ENCODE results near the gene TMEFF2. TPM values are rescaled to one million over a fixed set of nuclear protein-coding genes. Genes with fewer than 3 reads are reported as not detected.
"Not testable (repeated sequence)": the region's sequence is repeated elsewhere in the genome, so short reads cannot be mapped to it uniquely, and the experiment has no call there.

TMEFF2 gene
- total RNA-seq, 2 donors from 2014 or later: 0.21 TPM; not detected in 1

DNA sequence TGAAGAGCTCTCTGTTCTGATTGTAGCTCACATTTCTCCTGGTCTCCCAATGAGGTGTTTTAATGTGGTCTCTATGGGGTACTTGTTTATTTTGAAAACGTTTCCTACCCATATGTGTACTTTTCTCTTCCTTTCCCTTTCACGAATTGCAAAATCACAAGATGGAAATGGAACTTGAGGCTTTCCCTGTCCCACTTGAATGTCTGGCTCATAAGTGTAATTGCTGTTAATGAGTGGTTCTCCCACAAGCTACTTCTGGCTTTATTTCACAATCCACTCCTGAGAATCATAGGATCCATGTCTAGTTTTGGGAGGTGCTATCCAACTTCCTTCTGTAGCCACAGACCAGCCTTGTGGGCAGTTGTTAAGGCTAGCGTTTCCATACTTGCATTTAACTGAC is 266.7 kb downstream of the TMEFF2 start:
- no peaks in the 10 kb centered on the region for H3K36me3 ChIP-seq
- DNase-seq (ENCODE audit: low spot score): no peak
- peaks cover 2 to 15% of the 10 kb centered on the region in 2 donors for H3K4me1 ChIP-seq (ENCODE audit: control insufficient read depth in 1 of 2, low read depth in 2 of 2)
- no peaks in the 10 kb centered on the region for H3K27me3 ChIP-seq (replicated peaks; ENCODE audit: insufficient read depth)
- no peak for ATAC-seq (ENCODE audit: insufficient number of reproducible peaks, low FRiP score, low read depth)
- H3K27ac ChIP-seq: no peak overlapping the region
- H3K4me3 ChIP-seq: no peak overlapping the region
- TF ChIP-seq, protein P1, sequence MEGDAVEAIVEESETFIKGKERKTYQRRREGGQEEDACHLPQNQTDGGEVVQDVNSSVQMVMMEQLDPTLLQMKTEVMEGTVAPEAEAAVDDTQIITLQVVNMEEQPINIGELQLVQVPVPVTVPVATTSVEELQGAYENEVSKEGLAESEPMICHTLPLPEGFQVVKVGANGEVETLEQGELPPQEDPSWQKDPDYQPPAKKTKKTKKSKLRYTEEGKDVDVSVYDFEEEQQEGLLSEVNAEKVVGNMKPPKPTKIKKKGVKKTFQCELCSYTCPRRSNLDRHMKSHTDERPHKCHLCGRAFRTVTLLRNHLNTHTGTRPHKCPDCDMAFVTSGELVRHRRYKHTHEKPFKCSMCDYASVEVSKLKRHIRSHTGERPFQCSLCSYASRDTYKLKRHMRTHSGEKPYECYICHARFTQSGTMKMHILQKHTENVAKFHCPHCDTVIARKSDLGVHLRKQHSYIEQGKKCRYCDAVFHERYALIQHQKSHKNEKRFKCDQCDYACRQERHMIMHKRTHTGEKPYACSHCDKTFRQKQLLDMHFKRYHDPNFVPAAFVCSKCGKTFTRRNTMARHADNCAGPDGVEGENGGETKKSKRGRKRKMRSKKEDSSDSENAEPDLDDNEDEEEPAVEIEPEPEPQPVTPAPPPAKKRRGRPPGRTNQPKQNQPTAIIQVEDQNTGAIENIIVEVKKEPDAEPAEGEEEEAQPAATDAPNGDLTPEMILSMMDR (IDR thresholded peaks at IDR 0.05): no peak
- H3K9me3 ChIP-seq: no peaks in the 10 kb centered on the region

DNA sequence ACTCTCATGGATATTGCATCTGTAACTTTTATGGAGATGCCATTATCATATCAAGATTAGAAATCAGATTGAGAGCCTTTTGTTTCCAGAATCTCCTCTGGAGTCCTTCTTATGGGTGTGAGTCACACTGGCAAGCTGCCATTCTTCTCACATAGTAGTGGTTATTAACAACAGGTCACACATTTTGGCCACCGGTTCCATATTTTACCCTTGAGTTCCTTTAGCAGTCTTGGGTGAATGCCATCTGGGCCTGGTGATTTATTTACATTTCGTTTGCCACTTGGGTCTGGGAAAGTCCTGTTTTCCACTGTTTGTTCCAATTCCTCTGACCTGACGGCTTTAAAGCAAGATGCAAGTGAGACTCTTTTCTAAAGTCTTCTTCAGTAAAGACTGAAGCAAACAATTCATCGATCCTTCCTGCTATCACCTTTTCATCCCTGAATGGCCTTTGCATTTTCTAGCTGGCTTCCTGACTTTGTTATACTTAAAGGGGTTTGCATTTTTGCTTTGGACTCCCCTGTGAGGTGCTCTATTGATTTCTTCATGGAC is 267.3 kb downstream of the TMEFF2 start:
- no peaks in the 10 kb centered on the region for H3K9me3 ChIP-seq
- no peak overlapping the region for H3K27ac ChIP-seq
- H3K4me1 ChIP-seq (ENCODE audit: control insufficient read depth in 1 of 2, low read depth in 2 of 2): peaks cover 2 to 15% of the 10 kb centered on the region in 2 donors
- peak; percentile 80 for DNase-seq (ENCODE audit: low spot score)
- no peak overlapping the region for H3K4me3 ChIP-seq
- TF ChIP-seq, protein P1 (IDR thresholded peaks at IDR 0.05): no peak
- no peaks in the 10 kb centered on the region for H3K36me3 ChIP-seq
- ATAC-seq (ENCODE audit: insufficient number of reproducible peaks, low FRiP score, low read depth): no peak
- H3K27me3 ChIP-seq (replicated peaks; ENCODE audit: insufficient read depth): no peaks in the 10 kb centered on the region

DNA sequence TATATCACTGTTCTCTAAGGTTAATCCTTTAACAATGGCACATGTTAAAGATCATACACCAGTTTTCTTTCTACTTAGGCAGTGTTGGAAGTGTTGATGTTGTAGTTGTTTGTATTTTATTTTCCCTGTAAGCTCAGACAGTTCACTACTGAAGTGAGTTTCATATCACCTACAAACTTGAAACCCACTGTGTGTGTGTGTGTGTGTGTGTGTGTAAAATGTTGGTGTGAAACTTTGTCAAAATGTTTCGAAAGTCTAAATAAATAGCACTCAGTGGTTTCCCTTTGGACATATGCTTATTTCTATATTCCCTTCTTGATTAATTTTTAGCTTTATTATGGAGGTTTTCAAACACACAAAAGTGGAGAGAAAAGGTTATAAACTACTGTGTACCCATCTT is 268.1 kb downstream of the TMEFF2 start:
- no peaks in the 10 kb centered on the region for H3K9me3 ChIP-seq
- H3K4me1 ChIP-seq (ENCODE audit: control insufficient read depth in 1 of 2, low read depth in 2 of 2): peaks cover 2 to 15% of the 10 kb centered on the region in 2 donors
- DNase-seq (ENCODE audit: low spot score) (no peak), ATAC-seq (ENCODE audit: insufficient number of reproducible peaks, low FRiP score, low read depth) (no peak)
- TF ChIP-seq, protein P1 (IDR thresholded peaks at IDR 0.05): no peak
- H3K4me3 ChIP-seq: no peak overlapping the region
- H3K27me3 ChIP-seq (replicated peaks; ENCODE audit: insufficient read depth): no peaks in the 10 kb centered on the region
- no peaks in the 10 kb centered on the region for H3K36me3 ChIP-seq
- H3K27ac ChIP-seq: no peak overlapping the region

DNA sequence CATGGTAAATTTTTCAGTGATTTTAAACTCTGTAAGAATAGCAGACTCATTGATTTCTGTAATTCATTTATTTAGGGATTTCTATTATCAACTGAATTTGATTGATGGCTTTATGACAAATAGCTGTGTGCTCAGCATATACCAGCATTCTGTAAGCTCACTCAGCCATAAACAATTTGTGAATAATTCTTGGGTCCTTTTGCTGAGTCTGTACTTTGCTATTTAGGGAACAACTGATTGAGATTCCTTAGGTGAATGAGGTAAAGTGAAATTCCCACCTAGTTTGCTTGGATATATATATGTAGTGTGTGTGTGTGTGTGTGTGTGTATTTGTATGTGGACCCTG is 271.1 kb downstream of the TMEFF2 start:
- no peak for ATAC-seq (ENCODE audit: insufficient number of reproducible peaks, low FRiP score, low read depth)
- TF ChIP-seq, protein P1 (IDR thresholded peaks at IDR 0.05): no peak
- H3K27ac ChIP-seq: no peak overlapping the region

DNA sequence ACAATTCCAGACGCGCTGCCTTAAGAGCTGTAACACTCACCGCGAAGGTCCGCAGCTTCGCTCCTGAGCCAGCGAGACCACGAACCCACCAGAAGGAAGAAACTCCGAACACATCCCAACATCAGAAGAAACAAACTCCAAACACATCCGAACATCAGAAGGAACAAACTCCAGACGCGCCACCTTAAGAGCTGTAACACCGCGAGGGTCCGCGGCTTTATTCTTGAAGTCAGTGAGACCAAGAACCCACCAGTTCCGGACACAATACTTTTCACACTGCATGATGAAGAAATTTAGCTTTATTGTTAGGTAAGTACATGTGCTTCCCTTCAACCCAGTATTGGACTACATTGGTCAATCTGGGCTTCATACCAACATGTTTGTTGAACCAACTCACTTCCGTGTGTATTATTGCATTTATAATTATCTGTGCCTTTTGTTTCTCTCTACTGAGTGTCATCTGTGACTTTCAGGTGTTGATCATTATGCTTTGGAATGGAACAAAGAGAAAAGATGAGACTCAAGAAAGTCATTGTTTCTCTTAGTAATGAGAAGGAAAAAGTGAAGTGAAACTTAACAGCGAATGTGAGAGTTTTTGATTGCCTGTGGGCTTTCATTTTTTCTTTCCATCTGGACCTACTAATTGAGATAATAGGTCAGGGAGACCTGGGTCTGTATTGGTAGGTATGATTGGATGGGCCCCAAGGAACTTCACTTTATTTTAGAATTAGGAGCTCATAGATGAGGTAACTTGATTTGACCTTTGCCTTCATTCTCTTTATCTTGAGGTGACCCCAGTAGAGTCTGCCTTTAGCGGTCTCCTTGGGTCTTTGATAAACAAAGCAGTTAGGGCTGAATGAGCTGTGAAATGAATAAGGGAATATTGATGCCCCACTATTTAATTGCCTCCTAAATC is 271.7 kb downstream of the TMEFF2 start:
- Histone ChIP-seq H3K36me3 (no peaks in the 10 kb centered on the region), H3K9me3 (no peaks in the 10 kb centered on the region), H3K27ac (no peak overlapping the region), H3K4me1 (ENCODE audit: control insufficient read depth in 1 of 2, low read depth in 2 of 2) (peaks cover 2 to 20% of the 10 kb centered on the region in 2 donors), H3K4me3 (no peak overlapping the region), H3K27me3 (replicated peaks; ENCODE audit: insufficient read depth) (no peaks in the 10 kb centered on the region)
- ATAC-seq (ENCODE audit: insufficient number of reproducible peaks, low FRiP score, low read depth) (no peak), DNase-seq (ENCODE audit: low spot score) (no peak)
- TF ChIP-seq, protein P1 (IDR thresholded peaks at IDR 0.05): no peak

More for the DNA sequence above, 271.1 kb downstream of the TMEFF2 start:
- no peaks in the 10 kb centered on the region for H3K27me3 ChIP-seq (replicated peaks; ENCODE audit: insufficient read depth)
- peaks cover 2 to 18% of the 10 kb centered on the region in 2 donors for H3K4me1 ChIP-seq (ENCODE audit: control insufficient read depth in 1 of 2, low read depth in 2 of 2)
- no peak for DNase-seq (ENCODE audit: low spot score)
- H3K9me3 ChIP-seq: no peaks in the 10 kb centered on the region
- no peaks in the 10 kb centered on the region for H3K36me3 ChIP-seq
- H3K4me3 ChIP-seq: no peak overlapping the region

DNA sequence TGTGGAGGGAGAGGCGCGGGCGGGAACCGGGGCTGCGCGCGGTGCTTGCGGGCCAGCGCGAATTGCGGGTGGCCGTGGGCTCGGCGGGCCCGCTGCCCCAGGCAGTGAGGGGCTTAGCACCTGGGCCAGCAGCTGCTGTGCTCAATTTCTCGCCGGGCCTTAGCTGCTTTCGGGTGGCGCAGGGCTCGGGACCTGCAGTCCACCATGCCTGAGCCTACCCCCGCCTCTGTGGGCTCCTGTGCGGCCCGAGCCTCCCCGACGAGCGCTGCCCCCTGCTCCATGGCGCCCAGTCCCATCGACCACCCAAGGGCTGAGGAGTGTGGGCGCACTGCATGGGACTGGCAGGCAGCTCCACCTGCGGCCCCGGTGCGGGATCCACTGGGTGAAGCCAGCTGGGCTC is 273.1 kb downstream of the TMEFF2 start:
- DNase-seq (ENCODE audit: low spot score); H3K36me3 ChIP-seq; H3K27me3 ChIP-seq (replicated peaks; ENCODE audit: insufficient read depth); H3K9me3 ChIP-seq; H3K4me3 ChIP-seq; ATAC-seq (ENCODE audit: insufficient number of reproducible peaks, low FRiP score, low read depth); H3K27ac ChIP-seq: not testable (repeated sequence)
- H3K4me1 ChIP-seq (ENCODE audit: control insufficient read depth in 1 of 2, low read depth in 2 of 2): peaks cover 0 to 23% of the 10 kb centered on the region in 2 donors

Measured in thoracic aorta (tissue), 2 donors.